GM19372 (cell line): ENCODE measurements around the gene SLC18A2.
"Not testable (repeated sequence)": the region's sequence is repeated elsewhere in the genome, so short reads cannot be mapped to it uniquely, and the experiment has no call there.

Experiments used
- ATAC-seq: cut with Tn5 transposase; IDR thresholded peaks from one replicate; pipeline ENCODE4 v1.9.1; 2021; ENCODE audit warnings: mild to moderate bottlenecking, low read depth, moderate library complexity; ENCODE audit not compliant: unreplicated experiment

SLC18A2 gene

DNA sequence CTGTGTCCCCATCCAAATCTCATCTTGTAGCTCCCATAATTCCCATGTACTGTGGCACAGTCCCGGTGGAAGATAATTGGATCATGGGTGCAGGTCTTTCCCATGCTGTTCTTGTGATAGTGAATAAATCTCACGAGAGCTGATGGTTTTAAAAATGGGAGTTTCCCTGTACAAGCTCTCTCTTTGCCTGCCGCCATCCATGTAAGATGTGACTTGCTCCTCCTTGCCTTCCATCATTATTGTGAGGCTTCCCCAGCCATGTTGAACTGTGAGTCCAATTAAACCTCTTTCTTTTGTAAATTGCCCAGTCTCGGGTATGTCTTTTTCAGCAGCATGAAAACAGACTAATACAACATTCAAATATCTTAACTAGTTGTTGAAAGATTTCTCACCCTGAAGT is 10.8 kb upstream of the SLC18A2 start:
- ATAC-seq = not testable (repeated sequence)

DNA sequence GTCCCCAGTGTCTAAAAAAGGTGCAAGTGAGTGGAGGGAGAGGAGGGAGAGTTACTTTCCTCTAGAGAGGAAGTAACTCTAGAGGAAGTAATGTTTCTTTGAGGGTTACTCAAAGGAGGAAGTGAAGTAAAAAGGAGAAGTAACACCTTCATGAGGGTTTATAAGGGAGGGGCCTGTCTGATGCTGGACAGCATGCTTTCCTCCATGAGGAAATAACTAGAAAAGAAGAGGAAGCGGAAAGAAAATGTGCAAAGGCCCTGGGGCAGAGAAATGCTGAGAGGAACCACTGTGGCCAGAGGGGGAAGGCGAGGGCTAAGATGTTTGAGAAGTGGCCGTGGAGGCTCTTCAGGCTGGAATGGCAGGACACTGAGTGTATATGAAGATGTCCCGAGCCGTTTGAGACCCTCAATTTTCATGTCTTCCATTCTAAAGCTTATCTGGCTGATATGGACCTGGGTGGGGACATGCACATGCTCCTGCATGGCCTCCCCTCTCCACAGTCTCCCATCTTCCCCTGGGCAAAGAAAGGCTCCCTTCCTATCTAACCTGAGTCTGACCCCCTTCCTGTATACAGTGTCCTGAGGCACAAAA is 3.4 kb upstream of the SLC18A2 start:
- peak; percentile 57 for ATAC-seq

DNA sequence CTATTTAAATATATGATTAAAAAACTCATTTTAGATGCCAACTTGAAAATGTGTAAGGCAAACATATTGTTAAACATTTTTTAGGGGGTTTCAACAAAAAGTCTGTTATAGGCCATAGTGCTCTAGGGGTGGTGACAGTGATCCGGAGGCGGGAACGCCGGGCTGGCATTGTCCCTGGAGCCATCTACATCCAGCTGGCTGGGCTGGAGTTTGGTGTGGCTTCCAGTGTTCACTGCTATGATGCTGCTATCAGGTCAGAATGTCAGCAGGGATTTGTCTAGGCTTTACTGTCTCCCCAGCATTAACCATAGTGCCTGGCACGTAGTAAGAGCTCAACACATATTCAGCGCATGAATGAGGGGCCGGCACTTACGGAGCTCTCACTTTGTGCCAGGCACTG is 1.9 kb upstream of the SLC18A2 start:
- ATAC-seq = no peak

- ATAC-seq = no peak
Observed at GRCh38 chr10:117239721-117240620, 943 bp upstream of the SLC18A2 start.

- no peak for ATAC-seq
Observed at GRCh38 chr10:117241541-117242462, 888 bp downstream of the SLC18A2 start.

GRCh38 chr10:117242463-117242832 is 1.5 kb downstream of the SLC18A2 start:
- no peak for ATAC-seq

- ATAC-seq = no peak
Observed at GRCh38 chr10:117246997-117247671, 6.2 kb downstream of the SLC18A2 start.

GRCh38 chr10:117248750-117249465 is 8.0 kb downstream of the SLC18A2 start:
- no peak for ATAC-seq

GRCh38 chr10:117249493-117250093 is 8.7 kb downstream of the SLC18A2 start:
- ATAC-seq = peak; percentile 73

- ATAC-seq = no peak
Observed at GRCh38 chr10:117250411-117250810, 9.5 kb downstream of the SLC18A2 start.

GRCh38 chr10:117253908-117254307 is 13.0 kb downstream of the SLC18A2 start:
- no peak for ATAC-seq

GRCh38 chr10:117254338-117254737 is 13.4 kb downstream of the SLC18A2 start:
- no peak for ATAC-seq

DNA sequence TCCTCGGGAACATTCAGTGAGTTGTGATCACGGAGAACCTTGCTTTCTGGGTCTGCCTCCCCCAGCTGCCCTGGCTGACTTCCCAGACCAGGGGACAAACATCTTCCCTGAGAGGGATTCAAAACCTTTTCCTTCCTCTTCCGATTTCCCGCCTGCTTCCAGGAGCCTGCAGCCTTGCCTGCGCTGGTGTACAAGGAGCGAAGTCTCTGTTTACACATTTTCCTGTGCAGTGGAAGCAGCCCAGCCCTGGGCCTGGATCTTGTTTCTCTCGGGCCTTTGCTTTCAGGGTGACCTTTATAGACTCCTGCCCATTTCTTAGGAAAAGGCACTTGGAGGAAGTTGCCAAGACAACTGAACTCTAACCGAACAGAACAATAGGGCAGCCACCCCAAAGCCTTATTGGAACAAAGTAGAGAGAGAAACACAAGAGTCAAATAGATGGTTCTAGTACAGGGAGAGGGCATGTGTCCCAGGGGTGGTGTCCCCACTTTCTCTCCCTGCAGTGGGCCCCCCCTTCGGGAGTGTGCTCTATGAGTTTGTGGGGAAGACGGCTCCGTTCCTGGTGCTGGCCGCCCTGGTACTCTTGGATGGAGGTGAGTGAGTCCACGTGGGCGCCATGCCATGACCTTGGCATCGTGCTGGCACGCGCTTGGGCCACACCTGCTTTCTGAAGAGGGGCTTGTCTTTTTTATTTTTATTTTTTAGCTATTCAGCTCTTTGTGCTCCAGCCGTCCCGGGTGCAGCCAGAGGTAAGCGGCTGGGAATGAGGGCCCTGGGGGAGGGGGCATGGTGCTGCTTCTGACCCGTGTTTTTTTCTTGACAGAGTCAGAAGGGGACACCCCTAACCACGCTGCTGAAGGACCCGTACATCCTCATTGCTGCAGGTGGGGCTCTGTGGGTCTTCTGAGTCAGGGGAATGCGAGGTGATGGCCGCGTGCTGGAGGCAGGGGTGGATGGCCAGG is 14.1 kb downstream of the SLC18A2 start:
- no peak for ATAC-seq

DNA sequence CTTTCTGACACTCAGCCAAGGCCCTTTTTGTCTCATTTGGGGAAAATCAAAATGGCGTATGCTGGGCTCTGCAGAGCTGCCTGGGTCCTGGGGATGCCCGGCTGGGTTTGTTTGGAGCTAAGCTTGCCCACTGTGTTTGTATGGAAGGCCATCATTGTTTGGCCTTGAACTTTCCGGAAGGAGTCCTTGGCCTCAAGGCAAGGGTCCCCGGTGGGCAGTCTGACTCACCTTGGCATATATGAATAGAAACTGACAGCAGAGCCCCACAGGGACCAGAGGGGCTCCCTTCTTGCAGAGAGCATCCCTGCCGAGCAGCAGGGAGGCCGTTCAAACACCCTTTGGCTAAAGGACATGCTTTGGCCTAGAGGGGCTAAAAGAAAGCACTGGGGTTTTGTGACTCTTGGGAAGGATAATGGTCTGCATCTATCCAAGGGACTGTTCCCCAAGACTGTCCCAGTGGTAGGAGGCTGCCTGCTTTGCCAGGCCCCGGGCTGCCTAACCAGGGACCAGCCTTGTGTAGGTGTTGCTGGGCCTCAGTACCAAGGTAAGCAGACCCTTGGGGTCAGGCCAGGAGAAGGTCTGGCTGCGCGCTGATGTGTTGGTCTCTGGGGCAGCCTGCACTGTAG is 15.0 kb downstream of the SLC18A2 start:
- no peak for ATAC-seq

- ATAC-seq = no peak
Observed at GRCh38 chr10:117256910-117257309, 16.0 kb downstream of the SLC18A2 start.

DNA sequence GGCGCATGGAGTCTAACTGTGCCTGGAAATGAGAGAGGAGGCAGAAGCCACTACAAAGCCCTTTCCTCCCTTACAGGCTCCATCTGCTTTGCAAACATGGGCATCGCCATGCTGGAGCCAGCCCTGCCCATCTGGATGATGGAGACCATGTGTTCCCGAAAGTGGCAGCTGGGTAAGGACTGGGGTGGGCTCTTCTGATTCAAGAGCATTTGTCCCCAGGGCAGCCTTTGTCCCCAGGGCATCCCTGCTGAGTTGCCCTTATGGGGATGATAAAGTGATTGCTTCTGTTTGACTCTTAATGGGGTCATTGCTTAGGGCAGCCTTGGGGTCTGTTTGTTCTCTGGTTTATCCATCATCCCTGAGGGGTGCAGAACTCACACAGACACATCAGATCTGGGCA is 16.8 kb downstream of the SLC18A2 start:
- ATAC-seq = no peak

GRCh38 chr10:117259279-117259678 is 18.4 kb downstream of the SLC18A2 start:
- ATAC-seq = no peak

- no peak for ATAC-seq
Observed at GRCh38 chr10:117260084-117260483, 19.2 kb downstream of the SLC18A2 start.
